ENCODE measurements around the gene EEF1G. TPM values are rescaled to one million over a fixed set of nuclear protein-coding genes. Genes with fewer than 3 reads are reported as not detected.

EEF1G gene
- total and polyA plus RNA-seq, 2 of the 13 experiments (the other 11 are each of a cell fraction or from before 2014, with no cell fraction given): 1,787 to 2,144 TPM

DNA sequence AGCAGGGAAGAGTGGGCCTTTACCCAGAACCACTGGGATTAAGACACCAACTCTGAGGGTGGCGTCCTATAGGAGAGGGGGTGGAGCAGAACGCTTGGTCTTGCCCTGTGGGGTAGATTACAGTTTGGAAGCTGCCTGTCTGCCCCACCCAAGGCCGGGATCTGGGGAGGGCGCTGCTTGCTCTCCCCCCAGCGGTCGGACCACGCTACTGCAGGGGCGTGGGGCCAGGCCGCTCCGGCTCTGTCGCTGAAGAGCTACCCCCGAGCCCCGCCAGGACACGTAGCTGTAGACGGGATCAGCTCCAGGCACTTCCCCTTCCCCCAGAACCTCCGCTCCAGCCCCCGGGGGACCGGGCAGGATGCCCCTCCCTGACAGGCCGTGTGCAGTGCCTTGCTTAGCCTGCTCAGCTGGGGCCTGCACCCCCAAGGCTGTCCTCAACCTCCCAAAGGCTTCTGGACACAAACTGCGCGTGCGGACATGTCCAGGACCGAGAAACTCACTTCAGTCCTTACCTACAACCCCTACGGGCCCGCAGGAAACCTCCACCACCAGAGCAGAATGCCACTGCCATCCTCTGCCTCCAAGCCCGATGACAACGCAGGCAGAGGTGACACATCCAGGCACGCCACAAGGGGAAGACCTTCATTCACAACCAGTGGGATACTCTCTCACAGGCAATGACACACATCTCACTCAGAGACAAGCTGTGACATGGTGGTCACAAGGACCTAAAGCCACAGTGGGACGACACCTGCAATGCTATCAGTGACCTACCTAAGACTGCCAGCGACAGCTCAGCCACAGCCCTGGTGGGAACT, 30.7 kb downstream of the EEF1G start (continued):
- TF ChIP-seq, protein P1, sequence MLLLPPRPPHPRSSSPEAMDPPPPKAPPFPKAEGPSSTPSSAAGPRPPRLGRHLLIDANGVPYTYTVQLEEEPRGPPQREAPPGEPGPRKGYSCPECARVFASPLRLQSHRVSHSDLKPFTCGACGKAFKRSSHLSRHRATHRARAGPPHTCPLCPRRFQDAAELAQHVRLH (CRISPR knock-in tag; IDR thresholded peaks at IDR 0.05; ENCODE audit: borderline replicate concordance, low read depth): peak; percentile 88; the same call in 1 of the 2 replicates
- 0 out of 2 replicates have a peak, but pooled peaks have one; percentile 36 for TF ChIP-seq PHF8 (CRISPR knock-in tag; IDR thresholded peaks at IDR 0.05)
- TF ChIP-seq ESRRA (CRISPR knock-in tag; IDR thresholded peaks at IDR 0.05; ENCODE audit: low read depth): no peak
- peak; percentile 5; the same call in 1 of the 3 replicates for TF ChIP-seq MXI1 (IDR thresholded peaks at IDR 0.05; ENCODE audit: borderline replicate concordance, low read depth, low read length)
- 0 out of 2 replicates have a peak, but pooled peaks have one; percentile 24 for TF ChIP-seq TARDBP (CRISPR knock-in tag; IDR thresholded peaks at IDR 0.05)
- TF ChIP-seq HDAC1 (CRISPR knock-in tag; IDR thresholded peaks at IDR 0.05): peak; percentile 21; the same call in 1 of the 2 replicates
- TF ChIP-seq ZEB1 (IDR thresholded peaks at IDR 0.05; ENCODE audit: insufficient replicate concordance, low read depth): no peak
- no peak for TF ChIP-seq WIZ (CRISPR knock-in tag; IDR thresholded peaks at IDR 0.05)
- TF ChIP-seq ZNF260 (CRISPR knock-in tag; IDR thresholded peaks at IDR 0.05; ENCODE audit: borderline replicate concordance, low read depth): 0 out of 2 replicates have a peak, but pooled peaks have one; percentile 29
- TF ChIP-seq, protein P2, sequence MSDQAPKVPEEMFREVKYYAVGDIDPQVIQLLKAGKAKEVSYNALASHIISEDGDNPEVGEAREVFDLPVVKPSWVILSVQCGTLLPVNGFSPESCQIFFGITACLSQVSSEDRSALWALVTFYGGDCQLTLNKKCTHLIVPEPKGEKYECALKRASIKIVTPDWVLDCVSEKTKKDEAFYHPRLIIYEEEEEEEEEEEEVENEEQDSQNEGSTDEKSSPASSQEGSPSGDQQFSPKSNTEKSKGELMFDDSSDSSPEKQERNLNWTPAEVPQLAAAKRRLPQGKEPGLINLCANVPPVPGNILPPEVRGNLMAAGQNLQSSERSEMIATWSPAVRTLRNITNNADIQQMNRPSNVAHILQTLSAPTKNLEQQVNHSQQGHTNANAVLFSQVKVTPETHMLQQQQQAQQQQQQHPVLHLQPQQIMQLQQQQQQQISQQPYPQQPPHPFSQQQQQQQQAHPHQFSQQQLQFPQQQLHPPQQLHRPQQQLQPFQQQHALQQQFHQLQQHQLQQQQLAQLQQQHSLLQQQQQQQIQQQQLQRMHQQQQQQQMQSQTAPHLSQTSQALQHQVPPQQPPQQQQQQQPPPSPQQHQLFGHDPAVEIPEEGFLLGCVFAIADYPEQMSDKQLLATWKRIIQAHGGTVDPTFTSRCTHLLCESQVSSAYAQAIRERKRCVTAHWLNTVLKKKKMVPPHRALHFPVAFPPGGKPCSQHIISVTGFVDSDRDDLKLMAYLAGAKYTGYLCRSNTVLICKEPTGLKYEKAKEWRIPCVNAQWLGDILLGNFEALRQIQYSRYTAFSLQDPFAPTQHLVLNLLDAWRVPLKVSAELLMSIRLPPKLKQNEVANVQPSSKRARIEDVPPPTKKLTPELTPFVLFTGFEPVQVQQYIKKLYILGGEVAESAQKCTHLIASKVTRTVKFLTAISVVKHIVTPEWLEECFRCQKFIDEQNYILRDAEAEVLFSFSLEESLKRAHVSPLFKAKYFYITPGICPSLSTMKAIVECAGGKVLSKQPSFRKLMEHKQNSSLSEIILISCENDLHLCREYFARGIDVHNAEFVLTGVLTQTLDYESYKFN (CRISPR knock-in tag; conservative IDR thresholded peaks at IDR 0.05): peak; percentile 26; the same call in 1 of the 2 replicates
- TF ChIP-seq, protein P3, sequence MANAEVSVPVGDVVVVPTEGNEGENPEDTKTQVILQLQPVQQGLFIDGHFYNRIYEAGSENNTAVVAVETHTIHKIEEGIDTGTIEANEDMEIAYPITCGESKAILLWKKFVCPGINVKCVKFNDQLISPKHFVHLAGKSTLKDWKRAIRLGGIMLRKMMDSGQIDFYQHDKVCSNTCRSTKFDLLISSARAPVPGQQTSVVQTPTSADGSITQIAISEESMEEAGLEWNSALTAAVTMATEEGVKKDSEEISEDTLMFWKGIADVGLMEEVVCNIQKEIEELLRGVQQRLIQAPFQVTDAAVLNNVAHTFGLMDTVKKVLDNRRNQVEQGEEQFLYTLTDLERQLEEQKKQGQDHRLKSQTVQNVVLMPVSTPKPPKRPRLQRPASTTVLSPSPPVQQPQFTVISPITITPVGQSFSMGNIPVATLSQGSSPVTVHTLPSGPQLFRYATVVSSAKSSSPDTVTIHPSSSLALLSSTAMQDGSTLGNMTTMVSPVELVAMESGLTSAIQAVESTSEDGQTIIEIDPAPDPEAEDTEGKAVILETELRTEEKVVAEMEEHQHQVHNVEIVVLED (CRISPR knock-in tag; IDR thresholded peaks at IDR 0.05; ENCODE audit: borderline replicate concordance): 0 out of 2 replicates have a peak, but pooled peaks have one; percentile 21
- peak; percentile 75 for TF ChIP-seq ZNF430 (CRISPR knock-in tag; IDR thresholded peaks at IDR 0.05)
- TF ChIP-seq, protein P4, sequence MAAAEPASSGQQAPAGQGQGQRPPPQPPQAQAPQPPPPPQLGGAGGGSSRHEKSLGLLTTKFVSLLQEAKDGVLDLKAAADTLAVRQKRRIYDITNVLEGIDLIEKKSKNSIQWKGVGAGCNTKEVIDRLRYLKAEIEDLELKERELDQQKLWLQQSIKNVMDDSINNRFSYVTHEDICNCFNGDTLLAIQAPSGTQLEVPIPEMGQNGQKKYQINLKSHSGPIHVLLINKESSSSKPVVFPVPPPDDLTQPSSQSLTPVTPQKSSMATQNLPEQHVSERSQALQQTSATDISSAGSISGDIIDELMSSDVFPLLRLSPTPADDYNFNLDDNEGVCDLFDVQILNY (CRISPR knock-in tag; conservative IDR thresholded peaks at IDR 0.05): no peak
- peak; percentile 85; the same call in 1 of the 2 replicates for TF ChIP-seq KDM3A (CRISPR knock-in tag; IDR thresholded peaks at IDR 0.05; ENCODE audit: low read depth)
- no peak for TF ChIP-seq ZNF17 (CRISPR knock-in tag; IDR thresholded peaks at IDR 0.05)
- TF ChIP-seq ZNF432 (CRISPR knock-in tag; IDR thresholded peaks at IDR 0.05; ENCODE audit: borderline replicate concordance): no peak
- peak; percentile 55; the same call in 1 of the 2 replicates for TF ChIP-seq ZNF431 (CRISPR knock-in tag; IDR thresholded peaks at IDR 0.05; ENCODE audit: borderline replicate concordance, low read depth)
- no peak for TF ChIP-seq ARID2 (CRISPR knock-in tag; IDR thresholded peaks at IDR 0.05; ENCODE audit: borderline replicate concordance)
- TF ChIP-seq ZNF790 (CRISPR knock-in tag; IDR thresholded peaks at IDR 0.05; ENCODE audit: borderline replicate concordance): no peak
- TF ChIP-seq, protein P5, sequence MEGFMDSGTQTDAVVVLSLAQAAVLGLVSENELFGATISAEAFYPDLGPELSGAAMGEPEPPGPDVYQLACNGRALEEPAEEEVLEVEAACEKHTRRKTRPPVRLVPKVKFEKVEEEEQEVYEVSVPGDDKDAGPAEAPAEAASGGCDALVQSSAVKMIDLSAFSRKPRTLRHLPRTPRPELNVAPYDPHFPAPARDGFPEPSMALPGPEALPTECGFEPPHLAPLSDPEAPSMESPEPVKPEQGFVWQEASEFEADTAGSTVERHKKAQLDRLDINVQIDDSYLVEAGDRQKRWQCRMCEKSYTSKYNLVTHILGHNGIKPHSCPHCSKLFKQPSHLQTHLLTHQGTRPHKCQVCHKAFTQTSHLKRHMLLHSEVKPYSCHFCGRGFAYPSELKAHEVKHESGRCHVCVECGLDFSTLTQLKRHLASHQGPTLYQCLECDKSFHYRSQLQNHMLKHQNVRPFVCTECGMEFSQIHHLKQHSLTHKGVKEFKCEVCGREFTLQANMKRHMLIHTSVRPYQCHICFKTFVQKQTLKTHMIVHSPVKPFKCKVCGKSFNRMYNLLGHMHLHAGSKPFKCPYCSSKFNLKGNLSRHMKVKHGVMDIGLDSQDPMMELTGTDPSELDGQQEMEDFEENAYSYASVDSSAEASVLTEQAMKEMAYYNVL (CRISPR knock-in tag; IDR thresholded peaks at IDR 0.05; ENCODE audit: borderline replicate concordance): peak; percentile 56

Data from HepG2 (cell line).